ENCODE data around the gene STARD3NL.

The STARD3NL gene

DNA sequence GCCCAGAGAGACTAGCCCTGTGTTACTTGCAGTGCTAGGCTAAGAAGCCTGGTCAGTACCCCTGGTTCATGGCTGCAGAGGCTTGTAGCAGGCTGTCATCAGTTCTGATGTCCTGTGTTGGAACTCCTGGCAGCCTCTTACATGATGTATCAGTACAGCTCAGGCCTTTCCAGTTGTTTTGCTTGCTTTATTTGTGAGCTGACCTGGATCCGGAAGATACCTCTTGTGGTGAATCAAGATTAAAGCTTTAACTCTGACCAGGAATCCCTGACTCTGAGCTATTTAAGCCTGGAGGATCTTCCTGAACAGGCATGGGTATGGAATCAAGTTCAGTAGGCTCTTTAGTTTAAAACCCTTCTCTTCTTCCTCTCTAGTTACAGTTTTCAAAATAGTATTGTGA, 4.4 kb downstream of the STARD3NL start:
- TF ChIP-seq, protein P1, sequence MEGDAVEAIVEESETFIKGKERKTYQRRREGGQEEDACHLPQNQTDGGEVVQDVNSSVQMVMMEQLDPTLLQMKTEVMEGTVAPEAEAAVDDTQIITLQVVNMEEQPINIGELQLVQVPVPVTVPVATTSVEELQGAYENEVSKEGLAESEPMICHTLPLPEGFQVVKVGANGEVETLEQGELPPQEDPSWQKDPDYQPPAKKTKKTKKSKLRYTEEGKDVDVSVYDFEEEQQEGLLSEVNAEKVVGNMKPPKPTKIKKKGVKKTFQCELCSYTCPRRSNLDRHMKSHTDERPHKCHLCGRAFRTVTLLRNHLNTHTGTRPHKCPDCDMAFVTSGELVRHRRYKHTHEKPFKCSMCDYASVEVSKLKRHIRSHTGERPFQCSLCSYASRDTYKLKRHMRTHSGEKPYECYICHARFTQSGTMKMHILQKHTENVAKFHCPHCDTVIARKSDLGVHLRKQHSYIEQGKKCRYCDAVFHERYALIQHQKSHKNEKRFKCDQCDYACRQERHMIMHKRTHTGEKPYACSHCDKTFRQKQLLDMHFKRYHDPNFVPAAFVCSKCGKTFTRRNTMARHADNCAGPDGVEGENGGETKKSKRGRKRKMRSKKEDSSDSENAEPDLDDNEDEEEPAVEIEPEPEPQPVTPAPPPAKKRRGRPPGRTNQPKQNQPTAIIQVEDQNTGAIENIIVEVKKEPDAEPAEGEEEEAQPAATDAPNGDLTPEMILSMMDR (conservative IDR thresholded peaks at IDR 0.05; ENCODE audit: low read length): no peak
- no peak for DNase-seq (ENCODE audit: low read depth)
- no peak overlapping the region for H3K4me3 ChIP-seq (ENCODE audit: low read length)

DNA sequence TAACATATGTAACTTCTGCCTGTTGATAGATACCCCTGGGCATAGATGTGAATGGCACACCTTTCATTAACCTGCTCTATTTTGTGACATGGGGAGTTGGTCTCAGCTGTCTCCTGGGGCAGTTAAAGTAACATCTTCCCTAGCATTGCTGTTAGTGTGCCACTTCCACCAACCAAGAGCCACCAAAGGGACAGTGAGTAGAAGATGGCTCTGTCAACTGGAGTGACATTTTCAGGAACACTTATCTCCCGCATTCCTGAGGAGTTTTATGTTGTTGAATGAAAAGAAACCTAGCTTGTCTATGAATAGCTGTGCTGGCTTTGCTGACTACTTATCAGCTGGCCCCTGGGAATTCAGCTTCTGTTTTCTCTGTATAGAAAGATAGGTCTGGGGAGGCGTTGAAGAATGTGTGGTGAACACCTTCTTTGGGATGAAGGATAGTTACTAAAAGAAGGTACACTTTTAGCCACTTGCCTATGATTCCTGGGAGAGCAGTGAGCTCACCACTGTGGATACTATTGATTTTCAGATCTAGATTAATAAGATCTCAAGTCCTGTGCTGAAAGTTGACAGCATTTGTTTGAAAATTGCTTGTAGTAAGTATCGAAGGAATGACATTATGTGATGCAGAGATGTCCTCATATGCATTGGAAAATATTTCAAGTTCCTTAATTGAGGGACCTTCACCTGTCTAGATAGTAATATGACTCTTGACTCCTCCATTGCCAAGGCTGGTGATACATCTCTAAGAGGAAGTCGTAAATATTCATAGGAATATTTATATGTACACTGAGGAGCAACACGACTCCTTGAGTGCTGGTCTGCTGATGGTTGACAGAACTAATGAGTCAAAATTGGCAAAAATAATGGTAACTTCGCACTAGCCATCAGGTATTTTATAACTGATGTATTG, 7.6 kb downstream of the STARD3NL start:
- H3K4me3 ChIP-seq (ENCODE audit: low read length): no peak overlapping the region
- no peak for DNase-seq (ENCODE audit: low read depth)
- TF ChIP-seq, protein P1 (conservative IDR thresholded peaks at IDR 0.05; ENCODE audit: low read length): no peak

DNA sequence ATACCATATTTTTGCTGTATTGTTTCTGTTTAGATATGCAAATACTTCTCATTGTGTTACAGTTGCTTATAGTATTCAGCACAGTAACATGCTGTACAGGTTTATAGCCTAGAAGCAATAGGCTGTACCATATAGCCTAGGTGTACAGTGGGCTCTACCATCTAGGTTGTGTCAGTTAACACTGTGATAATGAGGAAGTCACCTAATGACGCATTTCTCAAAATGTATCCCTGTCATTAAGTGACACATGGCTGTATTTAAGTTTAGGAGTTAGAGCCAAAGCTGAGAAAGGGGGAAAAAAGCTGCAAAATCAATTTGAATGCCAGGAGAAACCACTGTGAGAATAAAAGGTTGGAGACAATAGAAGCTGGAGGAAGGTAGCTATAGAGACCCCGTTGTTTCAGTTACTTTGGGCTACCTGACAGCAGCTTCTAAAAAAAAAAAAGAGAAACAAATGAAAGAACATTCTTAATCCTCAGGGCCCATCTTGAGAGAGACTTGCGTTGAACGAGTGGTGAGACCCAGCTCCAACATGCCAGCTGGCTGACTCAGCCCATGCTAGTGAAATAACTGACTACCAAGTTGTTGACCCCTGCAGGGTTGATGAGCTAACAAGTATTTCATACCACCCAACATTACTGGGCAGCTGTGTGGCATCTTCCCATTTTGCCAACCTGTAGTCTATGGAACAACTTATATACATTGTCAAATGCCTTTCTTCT, 8.7 kb downstream of the STARD3NL start:
- peak; percentile 58 for DNase-seq (ENCODE audit: low read depth)
- H3K4me3 ChIP-seq (ENCODE audit: low read length): no peak overlapping the region

DNA sequence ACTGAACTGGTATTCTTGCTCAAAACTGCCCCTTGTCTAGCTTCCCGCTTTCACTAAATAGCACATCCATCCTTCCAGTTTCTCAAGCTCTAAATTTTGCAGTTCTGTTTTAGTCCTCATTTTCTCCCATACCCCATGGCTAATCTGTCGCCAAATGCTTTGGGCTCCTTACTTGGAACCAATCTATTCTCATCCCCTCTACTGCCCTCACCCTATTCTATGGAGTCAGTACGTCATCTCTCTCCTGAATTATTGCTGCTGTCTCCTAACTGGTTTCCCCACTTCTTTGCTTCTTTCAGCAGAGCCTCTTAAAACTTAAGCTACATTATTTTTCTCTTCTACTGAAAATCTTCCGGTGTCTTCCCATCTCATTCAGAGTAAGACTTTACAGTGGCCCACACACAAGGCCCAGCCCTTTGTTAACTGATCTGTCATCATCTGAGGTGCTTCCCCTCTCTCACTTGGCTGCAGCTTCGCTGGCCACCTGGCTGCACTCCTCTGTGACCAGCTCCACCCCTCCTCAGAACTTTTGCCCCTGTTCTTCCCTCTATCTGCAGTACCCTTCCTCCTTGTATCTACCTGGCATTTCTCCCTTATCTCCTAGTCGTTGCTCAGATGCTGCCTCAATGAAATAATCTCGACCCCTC, 9.9 kb downstream of the STARD3NL start:
- no peak for DNase-seq (ENCODE audit: low read depth)
- H3K4me3 ChIP-seq (ENCODE audit: low read length): no peak overlapping the region
- TF ChIP-seq, protein P1 (conservative IDR thresholded peaks at IDR 0.05; ENCODE audit: low read length): no peak

More for the DNA sequence above, 8.7 kb downstream of the STARD3NL start:
- TF ChIP-seq, protein P1 (conservative IDR thresholded peaks at IDR 0.05; ENCODE audit: low read length): no peak

DNA sequence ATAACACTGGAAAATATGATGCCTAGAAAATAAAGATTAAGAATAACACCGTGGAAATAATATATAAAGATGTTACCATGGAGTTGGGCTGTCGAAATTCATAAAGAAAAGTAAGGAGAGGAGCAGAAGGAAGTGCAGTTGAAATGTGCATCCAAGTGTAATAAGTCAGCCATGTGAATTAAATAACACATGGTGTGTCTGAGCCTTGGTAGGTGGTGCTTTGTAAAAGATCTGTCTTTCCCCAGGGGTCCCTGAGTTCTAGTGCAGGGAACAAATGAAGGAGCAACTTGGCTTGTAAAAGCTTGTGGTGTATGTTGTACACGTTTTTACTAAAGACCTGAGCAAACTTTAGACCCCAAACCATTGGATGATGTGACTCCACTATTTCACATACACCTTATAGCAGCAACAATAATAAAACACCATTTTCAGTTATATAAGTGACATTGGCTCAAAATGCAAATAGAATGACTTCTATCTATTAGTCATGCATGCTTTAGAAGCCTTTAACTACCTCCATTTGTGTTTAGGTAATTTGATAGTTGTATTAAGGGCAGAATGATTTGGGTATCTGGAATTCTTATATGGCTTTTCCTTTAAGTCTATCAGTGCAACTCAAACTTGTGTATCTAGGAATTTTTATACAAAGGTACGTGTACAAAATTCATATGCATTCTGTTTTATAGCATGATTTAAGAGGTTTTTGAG, 11.3 kb downstream of the STARD3NL start:
- no peak for DNase-seq (ENCODE audit: low read depth)
- TF ChIP-seq, protein P1 (conservative IDR thresholded peaks at IDR 0.05; ENCODE audit: low read length): no peak

DNA sequence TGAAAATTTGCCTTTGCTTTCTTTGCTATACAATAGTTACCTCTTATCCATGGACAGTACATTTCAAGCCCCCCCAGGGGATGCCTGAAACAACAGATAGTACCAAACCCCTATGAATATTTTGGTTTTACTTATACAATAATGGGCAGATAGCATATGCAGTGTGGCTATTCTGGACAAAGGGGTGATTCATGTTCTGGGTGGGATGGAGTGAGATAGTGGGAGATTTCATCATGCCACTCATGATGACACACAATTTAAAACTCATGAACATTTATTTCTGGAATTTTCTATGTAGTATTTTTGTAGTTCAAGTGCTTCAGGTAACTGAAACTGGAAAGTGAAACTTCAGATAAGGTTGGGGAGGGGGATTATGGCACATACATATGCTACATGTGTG, 12.0 kb downstream of the STARD3NL start:
- H3K4me3 ChIP-seq (ENCODE audit: low read length): no peak overlapping the region
- peak; percentile 13 for DNase-seq (ENCODE audit: low read depth)
- TF ChIP-seq, protein P1 (conservative IDR thresholded peaks at IDR 0.05; ENCODE audit: low read length): no peak

More for the DNA sequence above, 11.3 kb downstream of the STARD3NL start:
- no peak overlapping the region for H3K4me3 ChIP-seq (ENCODE audit: low read length)

All from AG10803 (cell line).